GM23338 (cell line): ENCODE results near the gene SUPT7L.

Experiments
- CTCF ChIP-seq, 2 experiments: fragments of 200-600 bp in 1 of 2; sonication (generic) in 1 of 2; conservative IDR thresholded peaks; 2 replicates each; pipeline versions ENCODE4 v1.5.1 to v1.6.1; 2016 to 2017; ENCODE audit warnings: antibody characterized with exemption in 2 of 2, low read depth in 2 of 2, mild to moderate bottlenecking in 2 of 2, moderate library complexity in 1 of 2
- EZH2phosphoT487 ChIP-seq: fragments of 200-600 bp; sonication (generic); IDR thresholded peaks from one replicate; pipeline ENCODE4 v1.8.1; 2018; ENCODE audit warnings: antibody characterized with exemption; ENCODE audit not compliant: unreplicated experiment
- JUNB ChIP-seq: IDR thresholded peaks from one replicate; pipeline ENCODE4 v1.6.1; 2016; ENCODE audit warnings: antibody characterized with exemption; ENCODE audit not compliant: unreplicated experiment
- POLR2AphosphoS5 ChIP-seq: IDR thresholded peaks from 2 replicates; pipeline ENCODE4 v1.6.1; 2016; ENCODE audit warnings: antibody characterized with exemption, low read depth
- ZNF114 ChIP-seq: fragments of 250-450 bp; sonication (Bioruptor Pico); IDR thresholded peaks from 2 replicates; pipeline ENCODE4 v1.5.0; 2020; ENCODE audit warnings: mild to moderate bottlenecking, moderate library complexity
- ZNF331 ChIP-seq: fragments of 250-450 bp; sonication (Bioruptor Pico); IDR thresholded peaks from 2 replicates; pipeline ENCODE4 v1.5.0; 2020; ENCODE audit warnings: low read depth, mild to moderate bottlenecking, moderate library complexity

- TF ChIP-seq CTCF (conservative IDR thresholded peaks at IDR 0.05; ENCODE audit: low read depth in 2 of 2) (no peak), ZNF114 (CRISPR knock-in tag) (no peak), EZH2phosphoT487 (no peak), ZNF331 (CRISPR knock-in tag) (no peak), POLR2AphosphoS5 (no peak), JUNB (no peak)
Observed at GRCh38 chr2:27664622-27665363, 1.4 kb upstream of the SUPT7L start.
